ENCODE results near the gene CLTA.

GRCh38 chr9:36149197-36149596 lies 41.5 kb upstream of the CLTA start:
- no peak for TF ChIP-seq EZH2 (IDR thresholded peaks at IDR 0.05; ENCODE audit: borderline replicate concordance, low read length)
- TF ChIP-seq, protein P1, sequence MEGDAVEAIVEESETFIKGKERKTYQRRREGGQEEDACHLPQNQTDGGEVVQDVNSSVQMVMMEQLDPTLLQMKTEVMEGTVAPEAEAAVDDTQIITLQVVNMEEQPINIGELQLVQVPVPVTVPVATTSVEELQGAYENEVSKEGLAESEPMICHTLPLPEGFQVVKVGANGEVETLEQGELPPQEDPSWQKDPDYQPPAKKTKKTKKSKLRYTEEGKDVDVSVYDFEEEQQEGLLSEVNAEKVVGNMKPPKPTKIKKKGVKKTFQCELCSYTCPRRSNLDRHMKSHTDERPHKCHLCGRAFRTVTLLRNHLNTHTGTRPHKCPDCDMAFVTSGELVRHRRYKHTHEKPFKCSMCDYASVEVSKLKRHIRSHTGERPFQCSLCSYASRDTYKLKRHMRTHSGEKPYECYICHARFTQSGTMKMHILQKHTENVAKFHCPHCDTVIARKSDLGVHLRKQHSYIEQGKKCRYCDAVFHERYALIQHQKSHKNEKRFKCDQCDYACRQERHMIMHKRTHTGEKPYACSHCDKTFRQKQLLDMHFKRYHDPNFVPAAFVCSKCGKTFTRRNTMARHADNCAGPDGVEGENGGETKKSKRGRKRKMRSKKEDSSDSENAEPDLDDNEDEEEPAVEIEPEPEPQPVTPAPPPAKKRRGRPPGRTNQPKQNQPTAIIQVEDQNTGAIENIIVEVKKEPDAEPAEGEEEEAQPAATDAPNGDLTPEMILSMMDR (IDR thresholded peaks at IDR 0.05; ENCODE audit: low read length) = no peak

All from OCI-LY1 (cell line).